ENCODE measurements around the gene SPCS3. TPM values are rescaled to one million over a fixed set of nuclear protein-coding genes. Genes with fewer than 3 reads are reported as not detected.
"Not testable (repeated sequence)": the region's sequence is repeated elsewhere in the genome, so short reads cannot be mapped to it uniquely, and the experiment has no call there.

SPCS3 gene
- total RNA-seq, 1 donor from 2014 or later: 128 TPM

- Histone ChIP-seq H3K4me2 (no peak overlapping the region), H3K36me3 (no peaks in the 10 kb centered on the region), H3K4me3 (no peak overlapping the region), H3K27ac (no peak overlapping the region), H3K79me2 (ENCODE audit: low read depth) (no peaks in the 10 kb centered on the region), H3K9me3 (ENCODE audit: low read depth) (no peaks in the 10 kb centered on the region), H4K20me1 (ENCODE audit: low read depth) (no peaks in the 10 kb centered on the region), H3K9ac (no peak overlapping the region), H3K4me1 (no peaks in the 10 kb centered on the region), H3F3A (ENCODE audit: low read depth) (no peaks in the 10 kb centered on the region), H3K27me3 (no peaks in the 10 kb centered on the region), H2AFZ (replicated peaks) (no peak overlapping the region)
- peaks cover 12% of the 10 kb centered on the region for H3K36me3 Mint-ChIP-seq
- H3K27ac Mint-ChIP-seq: no peak overlapping the region
- H3K9me3 Mint-ChIP-seq: peaks cover 13% of the 10 kb centered on the region
- peaks cover 3% of the 10 kb centered on the region for H3K27me3 Mint-ChIP-seq (ENCODE audit: insufficient read depth, low read depth)
- no peak overlapping the region for H3K4me3 Mint-ChIP-seq
- TF ChIP-seq CTCF (IDR thresholded peaks at IDR 0.05) (no peak), EZH2 (IDR thresholded peaks at IDR 0.05) (no peak), EZH2phosphoT487 (IDR thresholded peaks at IDR 0.05) (no peak)
- no peaks in the 10 kb centered on the region for H3K4me1 Mint-ChIP-seq
- DNase-seq (ENCODE audit: low spot score): no peak
These were observed 22.6 kb downstream of the SPCS3 start for GRCh38 chr4:176342384-176342783.

GRCh38 chr4:176343286-176343685 is 23.5 kb downstream of the SPCS3 start:
- Histone ChIP-seq H3K36me3 (no peaks in the 10 kb centered on the region), H3K9me3 (ENCODE audit: low read depth) (no peaks in the 10 kb centered on the region), H2AFZ (replicated peaks) (no peak overlapping the region), H3K27ac (no peak overlapping the region), H4K20me1 (ENCODE audit: low read depth) (no peaks in the 10 kb centered on the region), H3K79me2 (ENCODE audit: low read depth) (no peaks in the 10 kb centered on the region), H3K4me2 (no peak overlapping the region), H3K4me3 (no peak overlapping the region), H3K27me3 (no peaks in the 10 kb centered on the region), H3F3A (ENCODE audit: low read depth) (no peaks in the 10 kb centered on the region), H3K4me1 (no peaks in the 10 kb centered on the region), H3K9ac (no peak overlapping the region)
- TF ChIP-seq EZH2 (IDR thresholded peaks at IDR 0.05) (no peak), EZH2phosphoT487 (IDR thresholded peaks at IDR 0.05) (no peak), CTCF (IDR thresholded peaks at IDR 0.05) (no peak)
- no peak for DNase-seq (ENCODE audit: low spot score)
- Mint-ChIP-seq H3K9me3 (peaks cover 13% of the 10 kb centered on the region), H3K36me3 (peaks cover 12% of the 10 kb centered on the region), H3K27ac (no peak overlapping the region), H3K27me3 (ENCODE audit: insufficient read depth, low read depth) (peaks cover 3% of the 10 kb centered on the region), H3K4me3 (no peak overlapping the region), H3K4me1 (no peaks in the 10 kb centered on the region)

- not testable (repeated sequence) for H3K27ac ChIP-seq; H3K4me3 ChIP-seq; H3K4me1 ChIP-seq; H3F3A ChIP-seq (ENCODE audit: low read depth); DNase-seq (ENCODE audit: low spot score); H3K27me3 ChIP-seq; H3K4me3 Mint-ChIP-seq; H3K4me1 Mint-ChIP-seq; H4K20me1 ChIP-seq (ENCODE audit: low read depth); H3K27ac Mint-ChIP-seq; H3K9me3 ChIP-seq (ENCODE audit: low read depth); H3K36me3 ChIP-seq; H2AFZ ChIP-seq (replicated peaks); H3K9ac ChIP-seq; H3K27me3 Mint-ChIP-seq (ENCODE audit: insufficient read depth, low read depth); H3K79me2 ChIP-seq (ENCODE audit: low read depth); H3K4me2 ChIP-seq
- Mint-ChIP-seq H3K36me3 (peaks cover 21% of the 10 kb centered on the region), H3K9me3 (peaks cover 15% of the 10 kb centered on the region)
These were observed 25.6 kb downstream of the SPCS3 start for GRCh38 chr4:176345346-176345745.

- not testable (repeated sequence) for H3K27me3 Mint-ChIP-seq (ENCODE audit: insufficient read depth, low read depth); DNase-seq (ENCODE audit: low spot score); H3K36me3 ChIP-seq; H3K27me3 ChIP-seq; H3K4me2 ChIP-seq; H3K79me2 ChIP-seq (ENCODE audit: low read depth); H3K27ac ChIP-seq; H3F3A ChIP-seq (ENCODE audit: low read depth); H2AFZ ChIP-seq (replicated peaks); H4K20me1 ChIP-seq (ENCODE audit: low read depth); H3K4me3 Mint-ChIP-seq; H3K27ac Mint-ChIP-seq; H3K9me3 ChIP-seq (ENCODE audit: low read depth); H3K4me1 ChIP-seq; H3K9ac ChIP-seq; H3K4me3 ChIP-seq; H3K4me1 Mint-ChIP-seq
- peaks cover 15% of the 10 kb centered on the region for H3K9me3 Mint-ChIP-seq
- peaks cover 22% of the 10 kb centered on the region for H3K36me3 Mint-ChIP-seq
These were observed 27.1 kb downstream of the SPCS3 start for GRCh38 chr4:176346836-176347235.
